Brain microvascular endothelial cell (primary cell): ENCODE measurements around the gene LDHD.
A peak's percentile ranks its signal among the peaks of the same experiment; 100 is the strongest.

ENCODE experiments used
- DNase-seq: peaks from one replicate; pipeline ENCODE4 v3.0.0-alpha.2; 2020
- H3K27ac ChIP-seq: fragments of 250-450 bp; sonication (Bioruptor Pico); 2 replicates; pipeline ENCODE4 v1.5.1; 2020; ENCODE audit warnings: mild to moderate bottlenecking, moderate library complexity
- H3K27me3 ChIP-seq: fragments of 250-450 bp; sonication (Bioruptor Pico); replicated peaks from 2 replicates; pipeline ENCODE4 v1.5.1; 2020; ENCODE audit warnings: mild to moderate bottlenecking
- H3K36me3 ChIP-seq: fragments of 250-450 bp; sonication (Bioruptor Pico); replicated peaks from 2 replicates; pipeline ENCODE4 v1.5.1; 2020; ENCODE audit warnings: mild to moderate bottlenecking
- H3K4me3 ChIP-seq: 2 replicates; pipeline ENCODE4 v1.5.1; 2011; ENCODE audit warnings: low read depth, mild to moderate bottlenecking, control low read depth, low read length, moderate library complexity
- in situ Hi-C: cut with HindIII; loops from 2 replicates; pipeline ENCODE4 v1.10.0; 2017; ENCODE audit warnings: low sequenced_read_pairs, low pct_ligation_motif_present
- TF ChIP-seq, protein P1 (sequence below): IDR thresholded peaks from 2 replicates; pipeline ENCODE4 v1.5.1; 2011; ENCODE audit warnings: low read depth, mild to moderate bottlenecking, moderate library complexity, low read length, control low read depth, inconsistent platforms; ENCODE audit errors: missing control alignments

The LDHD gene

DNA sequence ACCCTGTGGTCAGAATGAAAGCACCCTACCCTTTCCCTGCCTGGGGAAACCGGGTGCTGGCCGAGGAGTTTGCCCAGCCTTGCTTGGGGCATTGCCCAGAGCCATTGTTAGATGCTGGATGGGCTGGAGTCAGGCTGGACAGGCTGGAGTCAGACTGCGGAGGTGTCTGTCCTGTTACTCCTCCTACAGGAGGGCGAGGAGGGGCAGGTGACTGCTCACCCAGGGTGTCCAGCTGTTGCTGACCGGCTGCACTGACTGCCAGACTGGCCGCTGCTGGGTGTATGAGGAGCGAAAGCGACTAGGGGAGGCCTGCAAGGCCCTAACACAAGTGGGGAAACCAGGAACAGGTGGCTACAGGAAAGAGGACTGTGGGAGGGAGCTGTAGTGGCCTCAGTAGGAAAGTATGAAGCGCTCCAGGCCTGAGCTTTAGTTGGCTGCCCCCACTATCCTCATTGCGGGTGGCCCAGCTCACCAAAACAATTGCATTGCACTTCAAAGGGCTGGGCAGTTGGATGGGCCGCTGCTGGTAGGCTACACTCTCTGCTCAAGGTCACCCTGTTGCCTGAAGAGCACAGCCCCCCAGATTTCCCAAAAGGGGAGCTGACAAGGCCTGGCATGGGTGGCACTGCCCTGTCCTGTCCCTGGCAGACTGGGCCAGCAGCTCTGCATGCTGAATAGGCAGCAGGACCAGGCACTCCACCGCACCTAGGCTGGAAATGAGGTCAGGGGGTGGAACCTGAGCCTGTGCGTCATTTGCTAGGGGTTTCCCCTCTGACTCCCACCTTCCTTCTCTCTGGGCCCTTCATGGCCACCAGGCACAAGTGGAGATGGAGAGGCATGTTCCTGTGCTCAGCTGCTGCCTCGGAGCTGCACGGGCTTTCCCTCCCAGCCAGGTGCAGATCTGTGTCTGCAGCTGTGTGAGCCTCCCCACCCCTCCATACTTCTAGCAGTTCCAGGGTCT is 18.4 kb downstream of the LDHD start:
- no peak overlapping the region for H3K27ac ChIP-seq
- in situ Hi-C loops = no loop called here
- H3K36me3 ChIP-seq = no peaks in the 10 kb centered on the region

DNA sequence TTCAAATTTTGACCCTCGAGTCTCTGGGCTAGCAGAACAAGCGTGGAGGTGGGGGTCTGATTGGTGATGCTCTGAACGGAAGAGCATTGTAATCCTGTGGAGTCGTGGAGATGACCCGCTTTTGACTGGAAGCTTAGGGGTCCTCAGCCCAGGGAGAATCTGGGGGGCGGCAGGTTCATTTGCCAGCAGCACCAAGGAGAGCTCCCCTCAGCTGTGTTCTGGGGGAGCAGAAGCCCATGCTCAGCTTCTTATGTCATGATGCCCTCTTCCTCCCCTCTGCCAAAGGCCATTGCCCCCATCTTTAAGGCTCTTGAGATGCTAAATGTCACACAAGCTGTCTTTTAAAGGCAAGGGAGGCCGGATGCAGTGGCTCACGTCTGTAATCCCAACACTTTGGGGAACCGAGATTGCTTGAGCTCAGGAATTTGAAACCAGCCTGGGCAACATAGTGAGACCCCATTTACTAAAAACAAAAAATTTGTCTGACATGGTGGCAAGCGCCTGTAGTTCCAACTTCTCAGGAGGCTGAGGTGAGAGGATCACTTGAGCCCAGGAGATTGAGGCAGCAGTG is 19.3 kb downstream of the LDHD start:
- in situ Hi-C loops = no loop called here
- TF ChIP-seq, protein P1, sequence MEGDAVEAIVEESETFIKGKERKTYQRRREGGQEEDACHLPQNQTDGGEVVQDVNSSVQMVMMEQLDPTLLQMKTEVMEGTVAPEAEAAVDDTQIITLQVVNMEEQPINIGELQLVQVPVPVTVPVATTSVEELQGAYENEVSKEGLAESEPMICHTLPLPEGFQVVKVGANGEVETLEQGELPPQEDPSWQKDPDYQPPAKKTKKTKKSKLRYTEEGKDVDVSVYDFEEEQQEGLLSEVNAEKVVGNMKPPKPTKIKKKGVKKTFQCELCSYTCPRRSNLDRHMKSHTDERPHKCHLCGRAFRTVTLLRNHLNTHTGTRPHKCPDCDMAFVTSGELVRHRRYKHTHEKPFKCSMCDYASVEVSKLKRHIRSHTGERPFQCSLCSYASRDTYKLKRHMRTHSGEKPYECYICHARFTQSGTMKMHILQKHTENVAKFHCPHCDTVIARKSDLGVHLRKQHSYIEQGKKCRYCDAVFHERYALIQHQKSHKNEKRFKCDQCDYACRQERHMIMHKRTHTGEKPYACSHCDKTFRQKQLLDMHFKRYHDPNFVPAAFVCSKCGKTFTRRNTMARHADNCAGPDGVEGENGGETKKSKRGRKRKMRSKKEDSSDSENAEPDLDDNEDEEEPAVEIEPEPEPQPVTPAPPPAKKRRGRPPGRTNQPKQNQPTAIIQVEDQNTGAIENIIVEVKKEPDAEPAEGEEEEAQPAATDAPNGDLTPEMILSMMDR = no peak
- no peaks in the 10 kb centered on the region for H3K36me3 ChIP-seq
- H3K27me3 ChIP-seq = no peaks in the 10 kb centered on the region
- no peak overlapping the region for H3K4me3 ChIP-seq
- no peak overlapping the region for H3K27ac ChIP-seq
- DNase-seq = no peak

More for the DNA sequence above, 18.4 kb downstream of the LDHD start:
- Histone ChIP-seq H3K4me3 (no peak overlapping the region), H3K27me3 (no peaks in the 10 kb centered on the region)
- TF ChIP-seq, protein P1 = no peak
- DNase-seq = no peak

DNA sequence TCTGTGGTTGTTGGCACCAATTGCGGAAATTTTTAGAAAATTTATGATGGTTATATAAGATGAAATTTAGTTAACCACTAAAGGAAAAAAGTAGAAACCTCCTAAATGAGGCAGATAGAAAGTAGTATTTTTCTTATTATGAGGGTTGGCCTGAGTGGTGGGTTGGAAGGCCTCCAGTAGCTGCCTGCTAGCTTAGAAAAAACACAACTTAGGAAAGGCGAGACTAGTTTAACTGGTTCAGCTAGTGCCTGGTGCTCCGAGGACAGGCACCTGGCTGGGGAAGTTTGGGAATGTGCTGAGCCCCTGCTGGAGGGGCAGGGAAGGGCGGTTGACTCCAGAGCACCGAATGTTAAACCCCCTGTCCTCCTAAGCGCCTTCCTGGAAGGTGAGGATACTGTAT is 19.9 kb downstream of the LDHD start:
- in situ Hi-C loops = no loop called here

DNA sequence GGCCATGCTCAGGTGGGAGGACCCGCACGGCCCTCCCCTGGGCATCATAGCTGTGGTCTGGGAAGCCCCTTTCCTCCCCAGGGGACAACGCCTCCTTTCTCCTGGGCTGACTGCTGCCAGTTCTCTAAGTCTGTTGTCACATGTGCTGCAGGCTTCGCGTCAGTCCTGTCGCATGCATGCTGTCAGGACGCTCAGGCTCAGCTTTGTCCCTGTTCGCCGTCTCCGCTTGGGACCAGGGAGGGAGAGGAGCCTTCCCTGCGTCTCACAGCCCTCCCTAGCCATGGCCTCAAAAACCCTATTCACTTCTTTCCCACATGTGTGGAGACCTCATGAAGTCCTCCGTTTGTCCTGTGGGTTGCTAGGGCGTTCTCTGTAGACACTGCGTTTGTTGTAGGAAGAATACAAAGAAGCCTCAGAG is 21.4 kb downstream of the LDHD start:
- no peaks in the 10 kb centered on the region for H3K27me3 ChIP-seq
- TF ChIP-seq, protein P1 = no peak
- no peaks in the 10 kb centered on the region for H3K36me3 ChIP-seq
- no peak for DNase-seq
- H3K27ac ChIP-seq = no peak overlapping the region
- no peak overlapping the region for H3K4me3 ChIP-seq
- in situ Hi-C loops = no loop called here

More for the DNA sequence above, 19.9 kb downstream of the LDHD start:
- TF ChIP-seq, protein P1 = peak; percentile 60
- no peak overlapping the region for H3K4me3 ChIP-seq
- H3K27ac ChIP-seq = no peak overlapping the region
- no peaks in the 10 kb centered on the region for H3K27me3 ChIP-seq
- H3K36me3 ChIP-seq = no peaks in the 10 kb centered on the region
- DNase-seq = no peak

DNA sequence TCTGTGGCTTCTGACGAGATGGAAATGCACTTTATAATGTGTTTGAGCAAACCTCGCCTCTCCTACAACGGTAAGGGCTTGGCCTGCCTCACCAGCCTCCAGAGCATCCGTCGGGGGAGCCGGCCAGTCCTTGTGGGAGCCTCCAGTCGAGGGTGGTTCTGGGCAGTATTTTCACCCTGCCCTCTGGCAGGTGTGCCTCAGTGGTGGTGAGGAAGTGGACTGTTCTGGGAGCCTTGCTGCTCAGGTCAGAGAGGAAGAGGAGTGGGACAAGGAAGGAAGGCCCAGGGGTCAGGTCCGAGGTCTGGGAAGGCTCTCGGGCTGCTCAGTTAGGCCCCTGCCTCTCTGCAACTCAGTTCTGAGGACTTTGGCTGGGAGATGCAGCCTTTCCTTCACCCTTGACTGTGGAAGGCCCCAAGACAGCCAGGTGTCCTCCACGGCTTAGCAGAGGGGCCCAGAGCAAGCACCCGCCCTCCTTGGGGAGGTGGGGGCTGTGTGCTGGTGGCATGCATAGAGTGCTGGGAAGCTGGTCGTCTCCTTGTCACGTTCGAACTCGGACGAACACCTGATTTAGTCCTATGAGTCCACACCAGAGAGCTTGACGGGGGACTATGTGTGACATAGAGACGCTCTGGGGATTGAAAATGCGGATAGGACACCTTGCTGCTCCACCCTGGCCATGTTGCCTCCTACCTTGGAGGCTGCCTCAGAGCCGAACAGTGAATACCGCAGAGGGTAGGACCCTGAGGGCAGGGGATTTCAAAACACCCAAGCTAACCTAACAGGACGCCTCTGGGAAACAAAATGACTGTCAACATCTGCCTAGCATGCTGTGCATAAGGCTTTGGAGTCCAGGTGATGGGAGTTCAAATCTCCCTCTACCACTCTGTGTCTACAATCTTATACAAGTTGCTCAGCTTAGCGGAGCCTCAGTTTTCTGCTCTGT is 22.7 kb downstream of the LDHD start:
- TF ChIP-seq, protein P1 = no peak
- DNase-seq = no peak
- no peaks in the 10 kb centered on the region for H3K27me3 ChIP-seq
- in situ Hi-C loops = no loop called here
- no peaks in the 10 kb centered on the region for H3K36me3 ChIP-seq
- no peak overlapping the region for H3K27ac ChIP-seq
- H3K4me3 ChIP-seq = no peak overlapping the region
